Fibroblast of skin of right quadriceps (primary cell): ENCODE measurements around the gene FAM81A.
A peak's percentile ranks its signal among the peaks of the same experiment; 100 is the strongest.

Experiments
- DNase-seq: peaks from one replicate; pipeline ENCODE4 v3.0.0-alpha.2; 2013

FAM81A gene

DNA sequence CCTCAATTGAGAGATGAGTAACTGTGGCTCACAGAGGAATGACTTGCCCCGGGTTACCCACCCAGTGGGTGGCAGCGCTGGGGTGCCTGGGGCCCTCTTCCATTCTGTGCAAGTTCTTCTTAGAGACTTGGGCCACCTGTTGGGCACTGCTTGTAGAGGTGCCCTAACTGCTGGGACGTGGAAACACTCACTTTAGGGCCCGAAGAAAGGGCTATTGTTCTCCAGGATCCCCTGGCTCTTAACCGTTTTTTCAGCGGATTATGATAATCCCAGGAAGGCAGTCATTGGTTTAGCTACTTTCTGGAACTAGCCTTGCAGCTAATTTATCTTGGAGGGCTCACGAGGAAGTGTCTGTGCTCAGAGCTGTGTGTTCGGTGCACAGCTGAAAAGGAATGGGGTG lies 107.6 kb downstream of the FAM81A start:
- DNase-seq: no peak

DNA sequence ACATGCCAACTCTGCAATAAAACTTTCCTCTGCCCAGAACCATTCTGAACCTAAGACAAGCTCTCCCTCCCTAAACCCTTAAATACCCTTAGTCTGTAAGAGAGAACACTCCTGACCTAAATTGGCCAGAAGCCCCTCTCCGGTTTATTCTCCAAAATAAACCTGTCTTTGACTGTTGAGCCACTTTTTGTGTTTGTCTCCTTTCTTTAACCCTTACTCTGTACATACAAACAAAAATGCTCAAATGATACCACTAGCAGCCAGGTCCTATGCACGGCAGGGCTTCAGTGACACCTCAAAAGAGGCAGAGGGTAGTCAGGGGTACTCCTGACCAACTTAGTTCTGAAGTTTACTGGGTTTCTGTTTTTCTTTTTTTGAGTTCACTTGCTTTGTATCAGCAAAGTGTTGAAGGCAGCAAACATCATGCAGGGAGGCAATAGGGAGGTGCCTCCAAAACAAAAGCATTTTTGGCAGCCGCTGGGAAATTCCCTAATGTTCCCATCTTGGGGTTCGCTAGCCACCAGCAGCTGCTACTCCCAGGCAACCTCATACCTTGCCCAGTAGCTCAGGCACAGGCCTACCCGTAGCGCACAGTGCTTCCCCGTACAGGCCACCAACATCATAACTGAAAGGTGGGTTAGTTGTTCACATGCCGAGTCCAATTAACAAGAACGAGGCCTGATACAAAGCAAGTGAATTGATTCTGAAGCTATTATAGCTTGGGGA lies 110.7 kb downstream of the FAM81A start:
- DNase-seq: no peak

DNA sequence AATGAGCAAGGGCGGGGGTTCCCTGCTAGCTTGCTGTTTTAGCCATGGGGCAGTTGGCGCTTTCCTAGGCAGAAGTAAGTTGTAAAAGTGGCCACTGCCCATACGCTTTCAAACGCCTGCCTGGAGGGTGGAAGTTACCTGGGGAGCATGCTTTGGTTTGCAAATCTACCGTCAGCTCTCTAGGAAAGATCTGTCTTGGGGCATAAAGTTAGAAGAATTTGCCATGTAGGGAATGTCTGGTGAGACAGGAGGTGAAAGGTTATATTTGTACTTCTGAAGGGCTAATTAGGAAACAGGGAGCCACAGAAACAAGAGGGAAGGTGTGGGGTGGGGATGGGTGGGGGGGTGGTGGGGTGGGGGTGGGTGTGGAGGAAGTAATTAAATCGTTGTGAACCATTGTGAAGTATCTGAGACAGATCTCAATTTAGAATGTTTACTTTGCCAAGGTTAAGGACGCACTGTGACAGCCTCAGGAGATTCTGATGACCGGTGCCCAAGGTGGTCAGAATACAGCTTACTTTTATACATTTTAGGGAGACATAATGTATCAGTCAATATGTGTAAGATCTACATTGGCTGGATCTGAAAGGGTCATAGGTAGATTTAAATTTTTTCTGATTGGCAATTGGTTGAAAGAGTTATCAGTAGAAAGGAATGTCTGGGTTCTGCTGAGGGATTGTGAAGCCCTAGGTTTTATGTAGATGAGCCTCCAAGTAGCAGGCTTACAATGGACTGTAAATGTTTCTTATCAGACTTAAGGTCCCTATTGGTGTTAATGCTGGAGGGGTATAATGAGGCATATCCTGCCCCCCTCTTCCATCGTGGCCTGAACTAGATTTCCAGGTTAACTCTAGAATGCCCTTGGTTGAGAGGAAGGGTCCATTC lies 111.6 kb downstream of the FAM81A start:
- no peak for DNase-seq

DNA sequence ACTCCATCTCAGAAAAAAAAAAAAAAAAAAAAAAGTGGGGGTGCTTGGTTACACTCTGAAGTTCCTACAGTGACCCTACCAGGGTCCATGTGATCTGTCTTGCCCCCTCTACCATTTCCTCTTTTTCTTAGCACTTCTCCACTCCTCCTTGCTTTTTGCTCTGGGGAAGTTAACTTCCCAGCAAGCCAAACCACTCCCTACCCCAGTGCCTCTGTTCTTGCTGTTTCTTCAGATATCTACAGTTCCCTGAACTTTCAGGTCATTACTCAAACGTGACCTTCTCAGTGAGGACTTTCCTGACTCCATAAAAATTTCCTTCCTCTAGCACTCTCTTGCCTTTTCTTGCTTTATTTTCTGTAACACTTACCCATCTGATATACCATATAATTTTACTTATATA lies 112.5 kb downstream of the FAM81A start:
- DNase-seq: no peak

DNA sequence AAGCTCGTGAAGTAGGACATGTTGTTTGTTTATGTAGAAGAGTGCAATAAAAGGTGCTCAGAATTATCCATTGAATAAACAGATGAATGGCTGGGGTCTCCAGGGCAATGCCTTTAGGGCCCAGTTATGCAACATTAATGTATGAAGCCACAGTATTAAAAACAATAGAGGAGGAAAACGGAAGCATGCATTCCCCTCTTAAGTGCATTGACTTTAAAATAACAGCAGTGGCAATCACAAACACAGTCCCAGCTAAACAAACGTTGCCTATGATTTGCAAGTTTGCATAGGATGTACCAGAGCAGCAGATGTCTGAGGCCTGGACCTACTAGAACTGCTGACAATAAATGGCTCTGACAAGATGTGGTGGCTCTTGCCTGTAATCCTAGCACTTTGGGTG lies 113.0 kb downstream of the FAM81A start:
- no peak for DNase-seq

DNA sequence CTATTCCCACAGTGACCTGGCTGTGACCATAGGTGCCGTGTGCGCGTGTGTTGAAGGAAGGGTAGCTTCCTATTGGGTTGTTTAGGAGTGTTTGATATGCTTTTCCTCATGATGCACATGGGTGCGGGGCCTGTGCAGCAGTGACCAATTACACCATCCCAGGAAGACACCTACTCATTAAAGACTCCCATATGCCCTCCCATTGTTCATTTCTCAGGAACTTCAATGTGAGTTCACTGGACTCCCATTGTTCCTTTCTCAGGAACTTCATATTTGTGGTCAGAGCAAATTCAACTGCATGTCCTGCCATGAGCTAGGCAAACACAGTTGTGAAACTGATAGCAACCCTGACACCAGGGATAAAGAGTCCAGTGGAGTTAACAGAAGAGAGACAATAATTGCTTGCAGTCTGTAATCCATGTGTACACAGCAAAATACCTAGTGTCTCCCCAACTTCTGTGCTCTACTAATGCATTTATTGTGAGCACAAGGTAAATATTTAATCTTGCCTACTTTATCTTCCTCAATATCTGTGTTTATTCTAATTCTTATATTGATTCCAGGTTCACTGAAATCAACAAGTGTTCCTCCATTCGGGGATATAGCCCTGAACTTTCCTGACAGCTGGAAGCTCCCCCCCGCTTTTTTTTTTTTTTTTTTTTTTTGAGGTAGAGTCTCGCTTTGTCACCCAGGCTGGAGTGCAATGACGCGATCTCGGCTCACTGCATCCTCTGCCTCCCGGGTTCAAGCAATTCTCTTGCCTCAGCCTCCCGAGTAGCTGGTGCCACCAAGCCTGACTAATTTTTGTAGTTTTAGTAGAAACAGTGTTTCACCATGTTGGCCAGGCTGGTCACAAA lies 116.1 kb downstream of the FAM81A start:
- DNase-seq: peak; percentile 7

DNA sequence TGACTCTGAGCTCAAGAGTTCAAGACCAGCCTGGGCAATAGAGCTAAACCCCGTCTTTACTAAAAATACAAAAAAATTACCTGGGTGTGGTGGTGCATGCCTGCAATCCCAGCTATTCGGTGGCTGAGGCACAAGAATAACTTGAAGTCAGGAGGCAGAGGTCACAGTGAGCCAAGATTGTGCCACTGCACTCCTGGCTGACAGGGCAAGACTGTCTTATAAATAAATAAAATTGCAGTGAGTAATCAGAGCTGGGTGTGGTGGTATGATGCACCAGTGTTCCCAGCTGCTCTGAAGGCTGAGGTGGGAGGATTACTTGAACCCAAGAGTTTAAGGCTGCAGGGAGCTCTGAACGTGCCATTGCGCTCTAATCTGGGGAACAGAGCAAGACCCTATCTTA lies 117.7 kb downstream of the FAM81A start:
- DNase-seq: no peak

DNA sequence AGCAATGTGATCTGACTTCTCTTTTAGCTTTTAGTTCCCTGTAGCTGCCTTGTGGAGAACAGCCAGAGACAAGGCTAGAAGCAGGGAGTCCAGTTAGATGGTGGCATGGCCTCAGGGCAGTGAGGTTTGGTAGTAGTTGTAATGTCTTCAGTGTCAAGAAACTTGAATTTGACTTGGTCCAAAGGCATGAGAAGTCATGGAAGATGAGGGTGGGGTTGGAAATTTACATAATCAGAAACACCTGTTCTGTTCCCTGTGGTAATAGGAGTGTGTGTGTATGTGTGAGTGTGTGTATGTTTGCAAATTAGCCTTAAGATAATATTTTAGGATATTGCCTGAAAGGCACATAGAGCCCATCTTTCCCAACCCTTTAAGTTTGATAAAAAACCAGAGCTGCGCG lies 118.4 kb downstream of the FAM81A start:
- no peak for DNase-seq

DNA sequence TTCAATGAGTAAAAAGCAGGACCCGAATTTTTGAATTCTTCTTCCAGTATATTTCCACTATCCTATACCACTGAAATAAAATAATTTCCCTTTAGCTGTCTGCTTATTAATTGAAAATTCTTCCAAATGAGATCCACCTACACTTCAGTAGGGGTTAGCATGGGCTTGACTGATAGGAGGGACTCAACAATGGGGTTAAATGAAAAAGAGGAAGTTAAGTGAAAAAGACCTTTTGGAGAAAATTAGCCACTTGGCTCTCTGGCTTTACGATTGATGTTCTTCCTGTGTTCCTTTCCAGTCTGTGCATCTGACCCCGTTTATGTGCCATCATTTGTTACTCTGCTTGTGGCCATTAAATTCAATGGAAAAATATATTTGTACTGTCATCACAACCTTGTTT lies 119.6 kb downstream of the FAM81A start:
- DNase-seq: no peak

DNA sequence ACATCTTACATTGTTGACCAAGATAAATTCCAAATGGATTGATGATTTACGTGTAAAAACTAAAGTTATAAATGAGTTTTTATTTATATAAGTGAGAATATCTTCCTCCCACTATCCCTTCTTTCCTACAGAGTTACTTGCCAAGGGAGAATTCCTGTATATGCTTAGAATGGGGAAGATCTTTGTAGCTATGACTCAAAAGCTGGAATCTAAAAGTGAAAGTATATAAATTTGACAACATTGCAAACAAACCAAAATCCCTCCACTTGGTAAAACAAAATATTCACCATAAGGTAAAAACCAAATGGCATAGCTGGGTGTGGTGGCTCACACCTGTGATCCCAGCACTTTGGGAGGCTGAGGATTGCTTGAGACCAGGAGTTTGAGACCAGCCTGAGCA lies 120.9 kb downstream of the FAM81A start:
- DNase-seq: no peak

DNA sequence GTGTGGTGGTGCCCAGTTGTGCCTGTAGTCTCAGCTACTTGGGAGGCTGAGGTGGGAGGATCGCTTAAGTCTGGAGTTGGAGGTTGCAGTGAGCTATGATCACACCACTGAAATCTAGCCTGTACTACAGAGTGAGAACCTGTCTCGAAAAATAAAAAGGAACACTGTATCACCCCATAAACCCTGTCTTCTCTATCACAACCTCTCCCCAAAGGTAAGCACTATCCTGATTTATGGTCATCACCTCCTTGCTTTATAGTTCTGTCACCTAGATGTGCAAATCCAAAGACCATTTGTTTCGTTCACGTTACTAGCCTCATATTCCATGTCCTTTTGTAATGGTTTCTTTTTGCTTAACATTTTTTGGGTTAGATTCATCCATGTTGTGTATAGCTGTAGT lies 123.6 kb downstream of the FAM81A start:
- DNase-seq: no peak

DNA sequence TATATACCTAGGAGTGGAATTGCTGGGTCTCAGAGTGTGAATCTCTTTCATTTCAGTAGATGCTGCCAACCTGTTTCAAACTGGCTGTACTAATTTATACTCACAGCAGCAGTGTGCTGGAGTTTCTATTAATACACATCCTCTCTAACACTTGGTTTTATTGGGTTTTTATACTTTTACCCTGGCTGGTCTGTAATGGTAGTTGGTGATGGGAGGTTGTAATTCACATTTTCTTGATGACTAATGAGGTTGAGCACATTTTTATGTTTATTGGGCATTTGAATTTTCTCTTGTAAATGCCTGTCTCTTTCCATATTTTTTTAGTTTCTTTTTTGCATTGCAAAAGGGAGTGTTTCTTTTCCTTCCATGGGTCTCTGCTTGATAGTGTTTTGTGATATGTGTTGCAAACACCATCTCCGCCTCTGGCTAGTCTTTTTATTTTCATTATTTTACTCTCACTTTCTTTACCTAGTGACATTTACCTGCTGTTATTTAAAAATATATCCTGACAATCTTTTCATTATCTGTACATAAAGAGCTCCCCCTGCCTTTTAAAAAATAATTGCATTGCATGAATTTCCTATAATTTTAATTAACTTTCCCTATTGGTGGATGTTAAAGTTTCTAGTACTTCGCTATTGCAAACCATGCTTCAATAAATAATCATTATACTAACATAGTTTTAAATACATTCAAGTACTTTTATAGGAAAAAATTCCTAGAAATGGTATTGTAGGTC lies 124.6 kb downstream of the FAM81A start:
- DNase-seq: no peak

DNA sequence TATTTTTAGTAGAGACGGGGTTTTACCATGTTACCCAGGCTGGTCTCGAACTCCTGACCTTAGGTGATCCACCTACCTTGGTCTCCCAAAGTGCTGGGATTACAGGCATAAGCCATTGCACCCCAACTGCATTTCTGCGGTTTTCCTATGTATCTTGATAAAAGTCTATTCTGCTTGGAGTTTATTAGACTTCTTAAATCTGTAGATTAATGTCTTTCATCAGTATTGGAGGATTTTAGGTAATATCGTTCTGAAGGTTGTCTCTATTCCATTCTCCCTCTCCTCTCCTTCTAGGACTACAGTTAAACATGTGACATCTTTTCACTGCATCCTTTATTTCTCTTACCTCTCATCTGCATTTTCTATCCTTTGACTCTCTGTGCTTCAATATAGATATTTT lies 127.3 kb downstream of the FAM81A start:
- DNase-seq: no peak

DNA sequence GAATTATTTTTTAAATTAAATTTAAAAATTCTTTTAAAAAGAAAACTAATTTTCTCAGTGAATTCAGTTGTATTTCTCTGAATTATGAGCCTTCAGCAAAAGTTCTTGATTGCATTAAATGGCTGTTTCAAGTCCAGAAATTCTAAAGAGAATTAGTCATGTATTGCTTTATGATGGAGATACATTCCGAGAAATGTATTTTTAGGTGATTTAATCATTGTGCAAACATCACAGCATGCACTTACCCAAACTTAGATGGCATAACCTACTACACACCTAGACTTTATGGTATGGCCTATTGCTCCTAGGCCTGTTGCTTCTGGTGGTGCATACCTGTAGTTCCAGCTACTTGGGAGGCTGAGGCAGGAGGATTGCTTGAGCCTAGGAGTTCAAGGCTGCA lies 129.3 kb downstream of the FAM81A start:
- DNase-seq: no peak

DNA sequence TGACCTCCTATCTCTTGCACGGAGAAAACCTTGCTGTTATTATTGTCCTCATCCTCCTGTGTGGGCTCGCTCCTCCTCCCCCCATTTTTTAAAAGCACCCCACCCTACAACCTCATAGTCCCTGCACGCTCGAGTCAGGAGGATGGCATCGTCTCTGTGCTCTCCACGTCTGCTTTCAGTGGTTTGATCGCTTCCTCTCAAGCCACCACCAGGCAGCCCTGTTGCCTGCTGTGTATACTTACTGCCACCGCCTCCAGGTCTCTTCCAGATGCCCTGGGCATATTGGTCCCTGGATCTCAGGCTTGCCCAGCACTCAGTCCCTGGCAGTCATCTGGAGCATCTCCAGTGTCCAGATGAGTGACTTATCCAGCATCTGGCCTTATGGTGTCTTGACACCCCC lies 131.5 kb downstream of the FAM81A start:
- DNase-seq: no peak

DNA sequence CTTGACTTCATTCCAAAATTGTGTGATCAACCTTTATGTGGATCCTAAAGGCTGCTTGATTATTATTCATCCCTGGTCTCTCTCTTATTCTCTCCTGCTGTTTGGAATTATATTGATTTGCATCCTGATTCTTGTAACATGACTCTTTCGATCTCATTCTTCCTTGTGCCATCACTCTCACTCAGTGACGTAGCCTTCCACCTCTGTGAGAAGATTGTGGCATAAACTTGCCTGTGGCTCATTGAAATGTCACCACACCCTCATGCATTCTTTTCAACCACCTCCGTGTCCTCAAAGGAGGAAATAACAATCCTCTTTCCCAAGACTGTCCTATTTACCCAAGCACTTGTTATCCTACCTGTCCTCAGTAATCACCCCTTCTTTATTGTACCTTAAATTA lies 132.3 kb downstream of the FAM81A start:
- peak; percentile 2 for DNase-seq

DNA sequence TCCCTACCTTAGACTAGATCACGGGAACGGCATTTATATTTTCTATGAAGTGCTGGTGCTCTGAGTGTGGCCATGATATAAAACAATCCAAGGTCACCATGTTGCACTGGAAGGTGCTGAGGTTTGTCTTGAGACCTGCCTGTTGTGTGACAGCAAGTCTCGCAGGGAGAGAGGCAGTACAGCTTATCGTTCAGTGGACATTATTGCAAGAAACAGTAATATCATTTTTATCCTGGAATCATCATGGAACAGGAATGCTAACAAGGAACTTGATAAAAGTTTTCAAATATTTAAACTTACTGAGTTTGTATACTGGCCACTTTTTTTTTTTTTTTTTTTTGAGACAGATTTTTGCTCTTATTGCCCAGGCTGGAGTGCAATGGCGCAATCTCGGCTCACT lies 133.6 kb downstream of the FAM81A start:
- no peak for DNase-seq
